ENCODE results near the gene SEMA4B.
A peak's percentile ranks its signal among the peaks of the same experiment; 100 is the strongest.

- TF ChIP-seq CTCF (IDR thresholded peaks at IDR 0.05; ENCODE audit: insufficient read depth, low read length) (no peak), SPI1 (IDR thresholded peaks at IDR 0.05; ENCODE audit: borderline replicate concordance, low read depth) (peak; percentile 88), GABPA (IDR thresholded peaks at IDR 0.05; ENCODE audit: low read depth) (no peak)
Measured at GRCh38 chr15:90233387-90234095, 32.4 kb downstream of the SEMA4B start, which contains the start of gene CIB1.

Data from HL-60 (cell line).